ENCODE results near the gene AEN.

The AEN gene

GRCh38 chr15:88645171-88646087 is 24.3 kb downstream of the AEN start:
- no peak for TF ChIP-seq CTCF (conservative IDR thresholded peaks at IDR 0.05; ENCODE audit: low read depth, low read length)
- no peak for DNase-seq (ENCODE audit: low read depth)
- H3K4me3 ChIP-seq (ENCODE audit: low read depth, low read length): no peak overlapping the region

DNA sequence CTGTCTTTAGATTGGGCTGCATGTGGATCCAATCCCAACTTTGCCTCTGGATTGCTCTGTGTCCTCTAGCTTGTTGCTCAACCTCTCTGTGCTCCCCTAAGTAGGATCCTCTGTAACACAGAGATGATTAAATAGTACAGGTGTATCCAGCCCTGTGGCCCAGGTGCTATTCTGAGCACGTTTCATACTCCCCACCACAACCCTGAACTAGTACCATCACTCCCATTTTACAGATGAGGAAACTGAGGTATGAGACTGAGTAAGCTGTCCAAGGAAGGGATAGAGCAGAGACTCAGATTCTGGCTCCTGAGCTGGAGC is 24.9 kb downstream of the AEN start:
- no peak for TF ChIP-seq CTCF (conservative IDR thresholded peaks at IDR 0.05; ENCODE audit: low read depth, low read length)
- H3K4me3 ChIP-seq (ENCODE audit: low read depth, low read length): no peak overlapping the region
- DNase-seq (ENCODE audit: low read depth): no peak

GRCh38 chr15:88646951-88647350 is 25.8 kb downstream of the AEN start:
- no peak for TF ChIP-seq CTCF (conservative IDR thresholded peaks at IDR 0.05; ENCODE audit: low read depth, low read length)
- DNase-seq (ENCODE audit: low read depth): no peak
- H3K4me3 ChIP-seq (ENCODE audit: low read depth, low read length): no peak overlapping the region

DNA sequence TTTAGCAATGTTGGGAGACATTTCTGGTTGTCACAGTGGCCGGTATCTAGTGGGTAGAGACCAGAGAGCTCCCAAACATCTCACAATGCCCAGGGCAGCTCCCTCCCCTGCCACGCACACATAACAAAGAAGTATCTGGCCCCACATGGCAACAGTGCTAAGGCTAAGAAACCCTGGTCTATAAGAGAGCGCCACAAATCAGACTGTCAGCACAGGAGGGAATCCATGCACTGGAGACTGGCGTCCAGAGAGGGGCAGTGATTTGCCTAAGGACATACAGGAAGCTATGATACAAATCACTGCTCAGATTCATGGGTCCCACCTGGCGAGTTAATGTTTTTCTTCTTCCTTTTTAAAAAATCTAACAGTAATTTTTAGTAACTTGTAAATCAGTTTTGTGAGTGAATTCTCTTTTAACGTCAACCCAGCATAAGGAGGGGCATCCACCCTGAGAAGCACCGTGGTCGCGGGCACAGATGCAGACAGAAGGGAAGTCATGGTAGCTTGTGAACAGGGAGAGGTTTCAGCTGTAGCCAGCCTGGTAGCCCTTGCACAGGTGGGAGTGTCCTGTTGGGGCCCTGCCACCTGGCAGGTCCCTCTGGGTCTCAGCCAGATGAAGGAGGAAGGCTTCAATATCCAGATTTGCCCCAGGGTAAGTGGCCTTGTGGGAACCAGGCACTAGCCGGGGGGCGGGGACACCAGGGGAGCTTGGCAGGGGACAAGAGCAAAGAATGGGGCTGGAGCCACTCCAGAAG is 26.4 kb downstream of the AEN start:
- DNase-seq (ENCODE audit: low read depth): no peak
- no peak overlapping the region for H3K4me3 ChIP-seq (ENCODE audit: low read depth, low read length)
- no peak for TF ChIP-seq CTCF (conservative IDR thresholded peaks at IDR 0.05; ENCODE audit: low read depth, low read length)

- no peak overlapping the region for H3K4me3 ChIP-seq (ENCODE audit: low read depth, low read length)
- TF ChIP-seq CTCF (conservative IDR thresholded peaks at IDR 0.05; ENCODE audit: low read depth, low read length): no peak
- no peak for DNase-seq (ENCODE audit: low read depth)
Observed at GRCh38 chr15:88648357-88649214, 27.4 kb downstream of the AEN start.

DNA sequence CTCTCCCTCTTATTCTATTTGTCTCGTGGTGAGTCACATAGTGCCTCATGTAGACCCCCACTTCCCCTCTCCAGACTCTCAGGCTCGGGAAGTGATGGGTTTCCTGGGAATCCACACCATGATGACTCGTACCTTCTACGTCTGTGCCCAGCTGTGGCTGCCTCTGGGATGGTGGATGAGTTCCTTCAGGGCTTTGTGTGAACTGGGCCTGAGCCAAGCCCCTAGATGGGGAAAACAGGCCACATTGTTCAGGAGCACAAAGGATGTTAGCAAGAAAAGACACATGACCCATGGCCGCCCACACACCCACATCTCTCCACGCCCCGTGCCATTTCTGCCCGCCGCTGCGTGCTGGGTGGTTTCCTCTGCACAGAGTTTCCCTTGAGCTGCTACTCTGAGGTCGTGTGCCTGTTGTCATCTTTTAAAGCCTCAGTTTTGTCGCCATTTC is 28.2 kb downstream of the AEN start:
- DNase-seq (ENCODE audit: low read depth): peak; percentile 44
- H3K4me3 ChIP-seq (ENCODE audit: low read depth, low read length): no peak overlapping the region

More for the DNA sequence above, 28.2 kb downstream of the AEN start:
- no peak for TF ChIP-seq CTCF (conservative IDR thresholded peaks at IDR 0.05; ENCODE audit: low read depth, low read length)

All from choroid plexus epithelial cell (primary cell).